H1 (cell line): ENCODE results near the gene CADM1. TPM values are rescaled to one million over a fixed set of nuclear protein-coding genes. Genes with fewer than 3 reads are reported as not detected.

Source experiments
- BACH1 ChIP-seq: IDR thresholded peaks from 2 replicates; pipeline ENCODE4 v1.6.1; 2012; ENCODE audit warnings: low read length, improper control_type of control experiment
- CBX8 ChIP-seq: fragments of 300-800, 300-1000 bp; sonication (generic); IDR thresholded peaks from 2 replicates; pipeline ENCODE4 v1.7.1; 2016; ENCODE audit warnings: low read depth, low read length, borderline replicate concordance
- CHD7 ChIP-seq: fragments of 300-600 bp; sonication (generic); IDR thresholded peaks from 2 replicates; pipeline ENCODE4 v1.7.1; 2012; ENCODE audit warnings: low read length, moderate library complexity, mild to moderate bottlenecking, inconsistent platforms; ENCODE audit not compliant: insufficient replicate concordance
- KDM5A ChIP-seq: fragments of 200-600 bp; IDR thresholded peaks from 2 replicates; pipeline ENCODE4 v1.7.1; 2012; ENCODE audit warnings: mild to moderate bottlenecking, low read length, inconsistent platforms, mixed read lengths
- POLR2A ChIP-seq, 2 experiments: IDR thresholded peaks; 1 replicate in 1 of 2; 2 replicates in 1 of 2; pipeline ENCODE4 v1.6.1; 2011; ENCODE audit warnings: low read depth in 2 of 2, low read length in 2 of 2, mild to moderate bottlenecking in 2 of 2; ENCODE audit errors: control extremely low read depth in 1 of 2
- RBBP5 ChIP-seq: IDR thresholded peaks from 2 replicates; pipeline ENCODE4 v1.7.1; 2012; ENCODE audit warnings: low read depth, mild to moderate bottlenecking, inconsistent platforms, low read length, moderate library complexity, borderline replicate concordance
- RFX5 ChIP-seq: IDR thresholded peaks from 2 replicates; pipeline ENCODE4 v1.6.1; 2011; ENCODE audit warnings: low read depth, low read length, improper control_type of control experiment, borderline replicate concordance
- RXRA ChIP-seq: IDR thresholded peaks from 2 replicates; pipeline ENCODE4 v1.6.1; 2011; ENCODE audit warnings: low read depth, mild to moderate bottlenecking, low read length, moderate library complexity; ENCODE audit not compliant: insufficient read depth
- SUZ12 ChIP-seq: fragments of 200-600 bp; sonication (generic); IDR thresholded peaks from 2 replicates; pipeline ENCODE4 v1.6.1; 2012; ENCODE audit warnings: mild to moderate bottlenecking, inconsistent platforms, low read length, moderate library complexity, mixed read lengths
- TAF7 ChIP-seq: optimal IDR thresholded peaks from 2 replicates; pipeline ENCODE3; 2011; ENCODE audit warnings: low read depth, mild to moderate bottlenecking, inconsistent platforms, low read length, moderate library complexity, borderline replicate concordance
- TBP ChIP-seq: IDR thresholded peaks from 2 replicates; pipeline ENCODE4 v1.6.1; 2011; ENCODE audit warnings: low read depth, low read length, improper control_type of control experiment
- polyA plus RNA-seq, 7 experiments: library from polyadenylated mRNA; depleted of rRNA in 3 of 7; stranded (reverse) in 5 of 7; unstranded in 2 of 7; fragments of >200 nt in 5 of 7; fragments of 200-250 nt in 2 of 7; gene quantifications; 1 replicate in 5 of 7; 2 replicates in 1 of 7; 4 replicates in 1 of 7; pipeline versions ENCODE4 v1.2.1 to v1.2.3, GENCODE V29; 2011 to 2013; ENCODE audit warnings: missing spikeins in 2 of 7, mixed read lengths in 2 of 7
- total RNA-seq: library from RNA; stranded (reverse); fragmentation: NEBNext Ultra II Directional; extraction: Animal tissue kit (Norgen Biotek cat#: 25700); gene quantifications from 2 replicates; pipeline ENCODE4 v1.2.1, GENCODE V29; 2021

The CADM1 gene
- total and polyA plus RNA-seq, 2 of the 8 experiments (the other 6 are each of a cell fraction or from before 2014, with no cell fraction given) = 8.3 to 25.3 TPM

GRCh38 chr11:115321605-115322289 lies 182.5 kb downstream of the CADM1 start (continued):
- TF ChIP-seq CHD7 (no peak), RBBP5 (no peak), KDM5A (no peak), RFX5 (no peak), POLR2A (IDR thresholded peaks at IDR 0.05; ENCODE audit: control extremely low read depth in 1 of 2, low read depth in 2 of 2, low read length in 2 of 2) (no peak), TAF7 (no peak), TBP (no peak), BACH1 (no peak), RXRA (no peak), SUZ12 (no peak), CBX8 (no peak)
